Adrenal gland (tissue), 5 donors: ENCODE data around the gene GPSM3.

Experiments
- CTCF ChIP-seq, 6 experiments: fragments of 450-650 bp in 4 of 6; fragments of 200-600 bp in 2 of 6; sonication (generic) in 1 of 6; IDR thresholded peaks; 1 replicate in 5 of 6; 2 replicates in 1 of 6; pipeline versions ENCODE4 v1.5.1 to v1.8.0; 2016 to 2021; ENCODE audit warnings: antibody characterized with exemption in 6 of 6, mild to moderate bottlenecking in 2 of 6, moderate library complexity in 1 of 6
- POLR2A ChIP-seq, 2 donors: fragments of 450-650 bp; IDR thresholded peaks; one replicate each; pipeline ENCODE4 v1.6.1; 2017; ENCODE audit warnings: antibody characterized with exemption in 2 of 2, mild to moderate bottlenecking in 2 of 2, moderate library complexity in 1 of 2
- donor health status: DM: no; HTN: no; CAD: no.

DNA sequence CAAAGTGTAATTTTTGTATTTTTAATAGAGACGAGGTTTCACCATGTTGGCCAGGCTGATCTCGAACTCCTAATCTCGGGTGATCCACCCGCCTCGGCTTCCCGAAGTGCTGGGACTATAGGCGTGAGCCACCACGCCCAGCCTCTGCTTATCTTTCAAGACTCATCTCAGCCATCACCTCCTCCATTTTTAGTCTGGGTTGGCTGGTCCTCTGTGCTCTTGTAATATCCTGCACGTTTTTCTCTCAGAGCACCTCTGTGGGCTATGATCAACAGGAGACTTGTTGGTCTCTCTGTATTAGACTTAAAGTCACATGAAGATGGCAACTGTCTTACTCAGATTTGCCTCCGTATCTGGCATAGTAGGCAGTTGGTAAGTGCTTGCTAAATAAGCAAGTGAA lies 23.8 kb upstream of the GPSM3 start:
- TF ChIP-seq CTCF (IDR thresholded peaks at IDR 0.05) (no peak), POLR2A (IDR thresholded peaks at IDR 0.05) (no peak)
